Activated T-cell treated with anti-CD3 and anti-CD28 coated beads for 48 hours (primary cell): Measurements from ENCODE around the gene KCNQ2.
"Not testable (repeated sequence)": the region's sequence is repeated elsewhere in the genome, so short reads cannot be mapped to it uniquely, and the experiment has no call there.

Experiments used
- DNase-seq: peaks from one replicate; pipeline ENCODE4 v3.0.0-alpha.2; 2020; ENCODE audit warnings: low read depth

KCNQ2 gene

GRCh38 chr20:63471981-63472831 lies at the start of gene KCNQ2:
KCNQ2 (minus strand) TSS chr20:63472655; CDS start chr20:63472463, 192 bp downstream.
- no peak for DNase-seq

- no peak for DNase-seq
These were observed 49.1 kb upstream of the KCNQ2 start for GRCh38 chr20:63521602-63522001.

DNA sequence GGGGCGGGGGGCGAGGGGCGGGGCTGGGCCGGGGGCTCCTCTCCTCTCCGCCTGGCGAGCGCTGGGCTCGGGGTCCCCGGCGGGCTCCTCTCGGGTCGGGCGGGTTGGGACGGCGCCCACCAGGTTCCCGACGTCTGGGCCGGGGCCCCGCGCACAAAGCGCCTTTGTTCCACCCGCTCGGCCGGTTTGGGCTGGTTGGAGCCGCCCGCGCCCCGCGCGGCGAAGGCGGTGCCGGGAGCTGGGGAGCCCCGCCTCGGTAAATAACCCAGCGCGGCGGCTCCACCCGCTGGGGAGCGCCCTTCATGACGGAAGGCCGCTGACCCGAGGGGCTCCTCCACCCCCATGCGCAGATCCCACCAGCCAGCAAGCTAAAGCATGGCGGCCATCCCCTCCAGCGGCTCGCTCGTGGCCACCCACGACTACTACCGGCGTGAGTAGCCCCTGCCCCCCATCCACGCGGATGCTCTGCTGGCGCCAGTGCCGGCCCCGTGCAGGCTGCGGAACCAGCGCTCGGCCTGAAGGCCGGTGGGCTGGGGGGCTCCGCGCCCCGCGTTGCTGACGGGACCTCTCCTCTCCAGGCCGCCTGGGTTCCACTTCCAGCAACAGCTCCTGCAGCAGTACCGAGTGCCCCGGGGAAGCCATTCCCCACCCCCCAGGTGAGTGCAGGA lies 48.6 kb upstream of the KCNQ2 start:
- peak; percentile 68 for DNase-seq

DNA sequence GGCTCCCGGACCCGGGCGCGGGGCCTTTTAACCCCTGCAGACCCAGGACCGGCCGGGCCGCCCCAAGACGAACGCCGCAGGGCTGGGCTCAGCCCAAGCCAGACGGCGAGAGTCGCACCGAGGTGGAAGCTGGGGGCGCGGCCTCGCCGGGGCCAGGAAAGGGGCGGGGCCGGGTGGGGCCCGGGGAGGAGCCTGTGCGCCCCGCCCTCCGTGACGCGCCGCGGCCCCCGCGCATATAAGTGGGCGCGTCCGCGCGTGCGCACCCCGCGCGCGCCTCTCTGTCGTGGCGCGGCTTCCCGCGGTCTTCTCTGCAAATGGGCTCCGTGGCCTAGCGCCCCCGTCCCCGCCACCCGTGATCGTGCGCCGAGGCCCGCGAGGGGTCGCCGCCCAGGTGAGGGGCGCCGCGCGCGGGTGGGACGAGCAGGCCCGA lies 48.1 kb upstream of the KCNQ2 start, which contains the start of gene PPDPF:
PPDPF (plus strand) TSS at position 262 of the 430 bp plus-strand sequence. CDS start 544 bp downstream, outside the sequence.
- DNase-seq, result peak; percentile 84

GRCh38 chr20:63519668-63520503 lies 47.4 kb upstream of the KCNQ2 start:
- DNase-seq, result peak; percentile 58

- no peak for DNase-seq
These were observed 46.7 kb upstream of the KCNQ2 start for GRCh38 chr20:63518946-63519667.

GRCh38 chr20:63518351-63518861 lies 46.0 kb upstream of the KCNQ2 start:
- no peak for DNase-seq

GRCh38 chr20:63517376-63518309 lies 45.2 kb upstream of the KCNQ2 start:
- no peak for DNase-seq

DNA sequence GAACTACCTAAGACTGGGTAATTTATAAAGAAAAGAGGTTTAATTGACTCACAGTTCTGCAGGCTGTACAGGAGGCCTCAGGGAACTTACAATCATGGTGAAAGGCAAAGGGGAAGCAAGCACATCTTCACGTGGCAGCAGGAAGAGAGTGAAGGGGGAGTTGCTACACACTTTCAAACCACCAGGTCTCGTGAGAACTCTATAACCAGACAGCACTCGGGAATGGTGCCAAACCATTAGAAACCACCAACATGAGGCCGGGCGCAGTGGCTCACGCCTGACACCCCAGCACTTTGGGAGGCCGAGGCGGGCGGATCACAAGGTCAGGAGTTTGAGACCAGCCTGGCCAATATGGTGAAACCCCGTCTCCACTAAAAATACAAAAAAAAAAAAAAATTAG lies 42.1 kb upstream of the KCNQ2 start:
- not testable (repeated sequence) for DNase-seq

- DNase-seq, result no peak
These were observed 40.8 kb upstream of the KCNQ2 start for GRCh38 chr20:63513207-63513606.

DNA sequence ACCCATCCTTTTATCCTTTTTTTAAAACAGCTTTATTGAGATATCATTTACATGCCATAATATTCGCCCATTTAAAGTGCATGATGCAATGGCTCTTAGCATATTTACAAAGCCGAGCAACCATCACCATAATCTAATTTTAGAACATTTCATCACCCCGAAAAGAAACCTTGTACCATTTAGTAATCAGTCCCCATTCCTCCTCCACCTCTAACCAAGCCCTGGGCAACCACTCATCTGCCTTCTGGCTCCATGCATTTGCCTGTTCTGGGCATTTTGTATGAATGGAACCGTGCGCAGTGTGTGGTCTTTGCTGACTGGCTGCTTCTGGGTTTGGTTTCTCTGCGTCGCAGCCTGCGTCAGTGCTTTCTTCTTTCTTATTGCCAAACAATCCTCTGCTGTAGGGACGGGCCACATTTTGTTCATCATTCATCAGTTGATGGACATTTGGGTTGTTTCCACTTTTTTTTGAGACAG lies 36.7 kb upstream of the KCNQ2 start:
- no peak for DNase-seq

GRCh38 chr20:63508072-63508768 lies 35.8 kb upstream of the KCNQ2 start:
- DNase-seq, result no peak

- no peak for DNase-seq
These were observed 34.8 kb upstream of the KCNQ2 start for GRCh38 chr20:63507083-63507743.

- DNase-seq, result no peak
These were observed 33.3 kb upstream of the KCNQ2 start for GRCh38 chr20:63505723-63506122.

GRCh38 chr20:63505281-63505680 lies 32.8 kb upstream of the KCNQ2 start:
- no peak for DNase-seq

- no peak for DNase-seq
These were observed 32.2 kb upstream of the KCNQ2 start for GRCh38 chr20:63504642-63505041.

DNA sequence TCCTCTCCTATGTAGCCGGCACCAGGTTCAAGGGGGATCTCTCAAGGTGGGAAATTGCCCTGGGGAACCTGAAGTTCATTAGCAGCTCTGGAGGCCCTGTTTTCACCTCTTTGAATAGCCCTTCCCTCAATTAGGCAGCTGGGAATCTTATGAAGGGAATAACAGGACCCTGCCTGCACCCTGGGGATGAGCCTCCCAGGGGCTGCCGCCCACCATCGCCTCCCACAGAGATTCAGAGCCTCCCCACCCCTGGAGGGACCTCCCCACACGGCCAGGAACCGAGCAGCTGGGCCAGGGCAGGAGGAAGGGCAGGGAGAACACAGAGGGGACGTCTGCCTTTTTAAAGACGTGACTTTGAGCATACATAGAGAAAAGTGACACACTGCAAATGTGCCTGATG lies 31.1 kb upstream of the KCNQ2 start:
- DNase-seq, result no peak

DNA sequence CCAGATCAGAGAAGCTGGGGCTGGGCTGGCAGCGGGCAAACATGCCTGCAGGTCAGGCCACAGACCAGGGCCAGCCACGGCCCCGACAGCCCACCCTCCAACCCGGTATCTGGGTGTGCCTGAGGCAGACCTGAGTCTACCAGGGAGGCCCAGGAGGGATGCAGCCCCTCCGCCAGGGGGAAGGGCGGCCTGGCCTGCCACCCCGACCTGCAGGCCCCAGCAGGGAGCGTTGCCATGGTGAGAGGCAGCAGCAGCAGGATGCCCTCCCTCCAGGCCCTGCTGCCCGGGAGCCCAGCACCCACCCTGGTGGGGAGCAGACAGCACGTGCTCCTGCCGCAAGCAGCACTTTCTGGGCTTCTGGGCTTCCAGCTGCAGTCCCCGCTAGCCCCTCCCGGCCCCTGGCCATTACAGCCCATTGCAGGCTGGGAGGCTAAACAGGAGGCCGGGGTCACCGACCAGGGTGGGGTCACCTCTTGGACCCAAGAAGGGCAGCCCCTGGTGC lies 30.3 kb upstream of the KCNQ2 start:
- DNase-seq, result no peak
